GM06990 (cell line): ENCODE results near the gene PBX2.

Experiments used
- DNase-seq: peaks from one replicate; pipeline ENCODE4 v3.0.0-alpha.2; 2011; ENCODE audit not compliant: insufficient read length; ENCODE audit errors: extremely low read depth
- H3K27me3 ChIP-seq: replicated peaks from 2 replicates; pipeline ENCODE4 v1.6.0; 2011; ENCODE audit warnings: low read length; ENCODE audit not compliant: control insufficient read depth, insufficient read depth
- H3K36me3 ChIP-seq: 2 replicates; pipeline ENCODE4 v1.5.1; 2011; ENCODE audit warnings: low read length; ENCODE audit not compliant: control insufficient read depth, insufficient read depth
- H3K4me3 ChIP-seq: replicated peaks from 2 replicates; pipeline ENCODE4 v1.5.1; 2011; ENCODE audit warnings: low read depth, mild to moderate bottlenecking, control low read depth, low read length
- CTCF ChIP-seq: IDR thresholded peaks from 2 replicates; pipeline ENCODE4 v1.5.1; 2011; ENCODE audit warnings: low read length, control low read depth, mild to moderate bottlenecking, inconsistent platforms; ENCODE audit not compliant: insufficient read depth, poor library complexity, severe bottlenecking

Gene PBX2

GRCh38 chr6:32177788-32178546 is 12.0 kb downstream of the PBX2 start, which contains the start of gene RNF5:
TSS of gene RNF5 (plus strand) at chr6:32178405. CDS start at chr6:32178512, 107 bp downstream.
- Histone ChIP-seq H3K36me3 (peaks cover 14% of the 10 kb centered on the region), H3K27me3 (no peaks in the 10 kb centered on the region), H3K4me3 (peak within 1 kb of the TSS; percentile 92)
- peak; percentile 99 for DNase-seq
- no peak for TF ChIP-seq CTCF

- DNase-seq: no peak
- Histone ChIP-seq H3K36me3 (peaks cover 9% of the 10 kb centered on the region; the same call in 1 of the 2 replicates), H3K4me3 (peak overlapping the region; percentile 92), H3K27me3 (no peaks in the 10 kb centered on the region)
- TF ChIP-seq CTCF: no peak
Observed at GRCh38 chr6:32177183-32177787, 12.7 kb downstream of the PBX2 start.

GRCh38 chr6:32176476-32177182 is 13.4 kb downstream of the PBX2 start:
- Histone ChIP-seq H3K4me3 (peak overlapping the region; percentile 92), H3K27me3 (no peaks in the 10 kb centered on the region), H3K36me3 (peaks cover 7% of the 10 kb centered on the region; the same call in 1 of the 2 replicates)
- TF ChIP-seq CTCF: no peak
- DNase-seq: no peak

- Histone ChIP-seq H3K27me3 (no peaks in the 10 kb centered on the region), H3K36me3 (peaks cover 6% of the 10 kb centered on the region), H3K4me3 (peak within 1 kb of the TSS; percentile 92)
- peak; percentile 90 for DNase-seq
- TF ChIP-seq CTCF: no peak
Observed at GRCh38 chr6:32175711-32176475, 14.1 kb downstream of the PBX2 start, which contains the start of gene AGPAT1. TSS of gene AGPAT1 (minus strand) at chr6:32176084. CDS start at chr6:32171496, 4,588 bp downstream.

GRCh38 chr6:32175322-32175710 is 14.7 kb downstream of the PBX2 start:
- Histone ChIP-seq H3K4me3 (peak overlapping the region; percentile 92), H3K27me3 (no peaks in the 10 kb centered on the region), H3K36me3 (peaks cover 8% of the 10 kb centered on the region)
- DNase-seq: no peak
- TF ChIP-seq CTCF: no peak
